ENCODE measurements around the gene MAS1L.

DNA sequence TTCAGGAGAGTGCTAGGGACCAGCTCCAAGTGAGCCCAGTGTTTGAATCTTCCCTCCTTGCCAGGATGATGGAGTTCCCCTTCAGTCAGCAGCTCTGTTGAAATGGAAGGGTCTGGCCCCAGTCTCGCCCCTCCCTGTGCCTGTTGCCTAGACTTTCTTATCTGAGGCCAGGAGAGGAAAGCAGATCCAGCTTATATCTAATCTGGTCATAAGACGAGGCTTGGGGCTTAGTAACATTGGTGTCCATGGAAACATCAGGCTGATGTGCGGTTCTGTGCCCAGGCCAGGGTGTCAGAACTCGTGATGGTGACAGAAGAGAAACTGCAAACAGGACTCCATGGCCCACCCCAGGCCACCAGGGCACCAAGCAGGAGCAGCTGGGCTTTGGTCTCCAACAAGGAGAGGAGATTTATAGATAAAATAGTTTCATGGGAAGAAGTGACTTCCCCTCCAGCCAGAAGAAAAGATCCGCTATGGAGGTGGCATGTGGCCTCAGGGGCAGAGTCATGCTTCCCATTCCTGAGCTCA lies 9.8 kb downstream of the MAS1L start:
- TF ChIP-seq GATA2 (IDR thresholded peaks at IDR 0.05; ENCODE audit: low read depth, low read length) (no peak), GATA3 (IDR thresholded peaks at IDR 0.05; ENCODE audit: low read depth, low read length) (no peak)
